GM20431 (cell line): Measurements from ENCODE around the gene IQGAP1.

Source experiments
- in situ Hi-C: fragments of 300-500 bp; cut with MseI, MboI; formaldehyde crosslinking; loops from one replicate; pipeline ENCODE4 v1.15.0; 2020; ENCODE audit warnings: low sequenced_read_pairs; ENCODE audit not compliant: unreplicated experiment

The IQGAP1 gene

GRCh38 chr15:90364251-90364650 lies 23.8 kb upstream of the IQGAP1 start:
- in situ Hi-C loops = no loop called here

GRCh38 chr15:90365414-90366055 lies 22.5 kb upstream of the IQGAP1 start:
- in situ Hi-C loops = no loop called here

GRCh38 chr15:90367576-90367975 lies 20.5 kb upstream of the IQGAP1 start:
- in situ Hi-C loops = no loop called here

GRCh38 chr15:90375071-90375470 lies 13.0 kb upstream of the IQGAP1 start:
- in situ Hi-C loops = no loop called here

GRCh38 chr15:90376789-90377188 lies 11.3 kb upstream of the IQGAP1 start:
- in situ Hi-C loops = no loop called here

GRCh38 chr15:90379263-90379662 lies 8.8 kb upstream of the IQGAP1 start:
- in situ Hi-C loops = no loop called here

- in situ Hi-C loops = no loop called here
These were observed 6.5 kb upstream of the IQGAP1 start for GRCh38 chr15:90381515-90381914.

- in situ Hi-C loops = no loop called here
These were observed 5.7 kb upstream of the IQGAP1 start for GRCh38 chr15:90382320-90382719.

GRCh38 chr15:90386221-90386620 lies 1.8 kb upstream of the IQGAP1 start:
- in situ Hi-C loops = no loop called here

- in situ Hi-C loops = no loop called here
These were observed 679 bp downstream of the IQGAP1 start for GRCh38 chr15:90388462-90389380.

GRCh38 chr15:90389513-90389912 lies 1.5 kb downstream of the IQGAP1 start:
- in situ Hi-C loops = no loop called here

GRCh38 chr15:90393040-90393439 lies 5.0 kb downstream of the IQGAP1 start:
- in situ Hi-C loops = no loop called here

- in situ Hi-C loops = no loop called here
These were observed 6.0 kb downstream of the IQGAP1 start for GRCh38 chr15:90394074-90394473.

GRCh38 chr15:90394748-90395442 lies 6.9 kb downstream of the IQGAP1 start:
- in situ Hi-C loops = no loop called here

- in situ Hi-C loops = no loop called here
These were observed 8.3 kb downstream of the IQGAP1 start for GRCh38 chr15:90396321-90396720.

- in situ Hi-C loops = no loop called here
These were observed 12.1 kb downstream of the IQGAP1 start for GRCh38 chr15:90400005-90400758.

- in situ Hi-C loops = no loop called here
These were observed 12.8 kb downstream of the IQGAP1 start for GRCh38 chr15:90400759-90401314.

GRCh38 chr15:90401495-90401894 lies 13.5 kb downstream of the IQGAP1 start:
- in situ Hi-C loops = no loop called here

GRCh38 chr15:90402223-90402622 lies 14.2 kb downstream of the IQGAP1 start:
- in situ Hi-C loops = no loop called here

GRCh38 chr15:90402767-90403166 lies 14.7 kb downstream of the IQGAP1 start:
- in situ Hi-C loops = no loop called here
